Lower leg skin (tissue), 3 donors: Measurements from ENCODE around the gene MYL12B.

Experiments used
- POLR2A ChIP-seq, 2 donors: fragments of 450-650 bp; IDR thresholded peaks; one replicate each; pipeline ENCODE4 v1.6.1; 2016 to 2017; ENCODE audit warnings: antibody characterized with exemption in 2 of 2, mild to moderate bottlenecking in 1 of 2, moderate library complexity in 1 of 2
- TF ChIP-seq, protein P1 (sequence below), 3 donors: fragments of 450-650 bp; IDR thresholded peaks; one replicate each; pipeline ENCODE4 v1.5.1; 2016; ENCODE audit warnings: antibody characterized with exemption in 3 of 3, mild to moderate bottlenecking in 3 of 3, moderate library complexity in 2 of 3

GRCh38 chr18:3266062-3266608, 4.2 kb downstream of the MYL12B start:
- TF ChIP-seq, protein P1, sequence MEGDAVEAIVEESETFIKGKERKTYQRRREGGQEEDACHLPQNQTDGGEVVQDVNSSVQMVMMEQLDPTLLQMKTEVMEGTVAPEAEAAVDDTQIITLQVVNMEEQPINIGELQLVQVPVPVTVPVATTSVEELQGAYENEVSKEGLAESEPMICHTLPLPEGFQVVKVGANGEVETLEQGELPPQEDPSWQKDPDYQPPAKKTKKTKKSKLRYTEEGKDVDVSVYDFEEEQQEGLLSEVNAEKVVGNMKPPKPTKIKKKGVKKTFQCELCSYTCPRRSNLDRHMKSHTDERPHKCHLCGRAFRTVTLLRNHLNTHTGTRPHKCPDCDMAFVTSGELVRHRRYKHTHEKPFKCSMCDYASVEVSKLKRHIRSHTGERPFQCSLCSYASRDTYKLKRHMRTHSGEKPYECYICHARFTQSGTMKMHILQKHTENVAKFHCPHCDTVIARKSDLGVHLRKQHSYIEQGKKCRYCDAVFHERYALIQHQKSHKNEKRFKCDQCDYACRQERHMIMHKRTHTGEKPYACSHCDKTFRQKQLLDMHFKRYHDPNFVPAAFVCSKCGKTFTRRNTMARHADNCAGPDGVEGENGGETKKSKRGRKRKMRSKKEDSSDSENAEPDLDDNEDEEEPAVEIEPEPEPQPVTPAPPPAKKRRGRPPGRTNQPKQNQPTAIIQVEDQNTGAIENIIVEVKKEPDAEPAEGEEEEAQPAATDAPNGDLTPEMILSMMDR (IDR thresholded peaks at IDR 0.05), result no peak
- no peak for TF ChIP-seq POLR2A (IDR thresholded peaks at IDR 0.05)
